HEK293 (cell line): ENCODE results near the gene RASGRP3.

ENCODE experiments used
- REST ChIP-seq: fragments of 450-650 bp; formaldehyde crosslinking; IDR thresholded peaks from 2 replicates; pipeline ENCODE4 v1.5.1; 2016; ENCODE audit warnings: missing biosample characterization, missing genetic modification characterization
- ZBTB1 ChIP-seq: fragments of 450-650 bp; formaldehyde crosslinking; IDR thresholded peaks from 2 replicates; pipeline ENCODE4 v1.5.1; 2016; ENCODE audit warnings: missing biosample characterization, missing genetic modification characterization
- ZNF138 ChIP-seq: fragments of 450-650 bp; formaldehyde crosslinking; IDR thresholded peaks from 2 replicates; pipeline ENCODE4 v1.5.1; 2016; ENCODE audit warnings: missing biosample characterization, missing genetic modification characterization, borderline replicate concordance
- ZNF24 ChIP-seq: fragments of 450-650 bp; formaldehyde crosslinking; IDR thresholded peaks from 2 replicates; pipeline ENCODE4 v1.5.1; 2016; ENCODE audit warnings: missing biosample characterization, missing genetic modification characterization
- ZNF366 ChIP-seq: fragments of 450-650 bp; formaldehyde crosslinking; conservative IDR thresholded peaks from 2 replicates; pipeline ENCODE4 v1.5.1; 2016; ENCODE audit warnings: missing biosample characterization, missing genetic modification characterization
- ZNF404 ChIP-seq: fragments of 450-650 bp; formaldehyde crosslinking; IDR thresholded peaks from 2 replicates; pipeline ENCODE4 v1.5.1; 2017; ENCODE audit warnings: missing biosample characterization, missing genetic modification characterization
- ZSCAN18 ChIP-seq: fragments of 450-650 bp; formaldehyde crosslinking; IDR thresholded peaks from 2 replicates; pipeline ENCODE4 v1.5.1; 2016; ENCODE audit warnings: missing biosample characterization, missing genetic modification characterization
- TF ChIP-seq, protein P1 (sequence below): fragments of 450-650 bp; formaldehyde crosslinking; IDR thresholded peaks from 2 replicates; pipeline ENCODE4 v1.5.1; 2016; ENCODE audit warnings: missing biosample characterization, missing genetic modification characterization
- TF ChIP-seq, protein P2 (sequence below): fragments of 450-650 bp; formaldehyde crosslinking; IDR thresholded peaks from 2 replicates; pipeline ENCODE4 v1.5.1; 2016; ENCODE audit warnings: missing biosample characterization, missing genetic modification characterization, borderline replicate concordance
- TF ChIP-seq, protein P3 (sequence below): fragments of 450-650 bp; formaldehyde crosslinking; conservative IDR thresholded peaks from 2 replicates; pipeline ENCODE4 v1.5.1; 2016; ENCODE audit warnings: low read depth, missing biosample characterization, missing genetic modification characterization

DNA sequence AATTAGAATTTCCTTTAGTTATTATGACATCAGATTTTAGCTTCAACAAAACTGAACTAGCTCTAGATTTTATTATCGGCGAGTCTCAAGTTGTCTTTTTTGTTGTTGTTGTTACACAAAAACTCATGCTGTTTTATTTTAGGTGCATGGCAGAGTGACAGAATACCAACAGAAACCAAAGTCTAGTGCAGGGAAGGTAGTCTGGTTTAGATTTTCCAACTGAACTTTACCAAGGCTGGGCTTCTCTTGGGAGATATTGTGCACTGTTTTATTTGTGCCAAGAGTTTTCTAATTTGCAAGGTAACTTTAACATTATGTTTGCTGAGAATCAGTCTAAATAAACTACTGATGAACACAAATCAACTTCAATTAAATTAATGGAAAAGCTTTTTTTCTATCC lies 43.6 kb upstream of the RASGRP3 start:
- TF ChIP-seq, protein P1, sequence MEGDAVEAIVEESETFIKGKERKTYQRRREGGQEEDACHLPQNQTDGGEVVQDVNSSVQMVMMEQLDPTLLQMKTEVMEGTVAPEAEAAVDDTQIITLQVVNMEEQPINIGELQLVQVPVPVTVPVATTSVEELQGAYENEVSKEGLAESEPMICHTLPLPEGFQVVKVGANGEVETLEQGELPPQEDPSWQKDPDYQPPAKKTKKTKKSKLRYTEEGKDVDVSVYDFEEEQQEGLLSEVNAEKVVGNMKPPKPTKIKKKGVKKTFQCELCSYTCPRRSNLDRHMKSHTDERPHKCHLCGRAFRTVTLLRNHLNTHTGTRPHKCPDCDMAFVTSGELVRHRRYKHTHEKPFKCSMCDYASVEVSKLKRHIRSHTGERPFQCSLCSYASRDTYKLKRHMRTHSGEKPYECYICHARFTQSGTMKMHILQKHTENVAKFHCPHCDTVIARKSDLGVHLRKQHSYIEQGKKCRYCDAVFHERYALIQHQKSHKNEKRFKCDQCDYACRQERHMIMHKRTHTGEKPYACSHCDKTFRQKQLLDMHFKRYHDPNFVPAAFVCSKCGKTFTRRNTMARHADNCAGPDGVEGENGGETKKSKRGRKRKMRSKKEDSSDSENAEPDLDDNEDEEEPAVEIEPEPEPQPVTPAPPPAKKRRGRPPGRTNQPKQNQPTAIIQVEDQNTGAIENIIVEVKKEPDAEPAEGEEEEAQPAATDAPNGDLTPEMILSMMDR (tag by site-specific recombination) = no peak
- TF ChIP-seq ZBTB1 = no peak
- no peak for TF ChIP-seq ZSCAN18
- TF ChIP-seq ZNF138 (tag by site-specific recombination) = no peak
- TF ChIP-seq, protein P2, sequence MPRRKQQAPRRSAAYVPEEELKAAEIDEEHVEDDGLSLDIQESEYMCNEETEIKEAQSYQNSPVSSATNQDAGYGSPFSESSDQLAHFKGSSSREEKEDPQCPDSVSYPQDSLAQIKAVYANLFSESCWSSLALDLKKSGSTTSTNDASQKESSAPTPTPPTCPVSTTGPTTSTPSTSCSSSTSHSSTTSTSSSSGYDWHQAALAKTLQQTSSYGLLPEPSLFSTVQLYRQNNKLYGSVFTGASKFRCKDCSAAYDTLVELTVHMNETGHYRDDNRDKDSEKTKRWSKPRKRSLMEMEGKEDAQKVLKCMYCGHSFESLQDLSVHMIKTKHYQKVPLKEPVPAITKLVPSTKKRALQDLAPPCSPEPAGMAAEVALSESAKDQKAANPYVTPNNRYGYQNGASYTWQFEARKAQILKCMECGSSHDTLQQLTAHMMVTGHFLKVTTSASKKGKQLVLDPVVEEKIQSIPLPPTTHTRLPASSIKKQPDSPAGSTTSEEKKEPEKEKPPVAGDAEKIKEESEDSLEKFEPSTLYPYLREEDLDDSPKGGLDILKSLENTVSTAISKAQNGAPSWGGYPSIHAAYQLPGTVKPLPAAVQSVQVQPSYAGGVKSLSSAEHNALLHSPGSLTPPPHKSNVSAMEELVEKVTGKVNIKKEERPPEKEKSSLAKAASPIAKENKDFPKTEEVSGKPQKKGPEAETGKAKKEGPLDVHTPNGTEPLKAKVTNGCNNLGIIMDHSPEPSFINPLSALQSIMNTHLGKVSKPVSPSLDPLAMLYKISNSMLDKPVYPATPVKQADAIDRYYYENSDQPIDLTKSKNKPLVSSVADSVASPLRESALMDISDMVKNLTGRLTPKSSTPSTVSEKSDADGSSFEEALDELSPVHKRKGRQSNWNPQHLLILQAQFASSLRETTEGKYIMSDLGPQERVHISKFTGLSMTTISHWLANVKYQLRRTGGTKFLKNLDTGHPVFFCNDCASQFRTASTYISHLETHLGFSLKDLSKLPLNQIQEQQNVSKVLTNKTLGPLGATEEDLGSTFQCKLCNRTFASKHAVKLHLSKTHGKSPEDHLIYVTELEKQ (tag by site-specific recombination) = no peak
- TF ChIP-seq ZNF404 = no peak
- no peak for TF ChIP-seq ZNF24 (tag by site-specific recombination)
- TF ChIP-seq REST (tag by site-specific recombination) = no peak
- no peak for TF ChIP-seq ZNF366 (tag by site-specific recombination)
- TF ChIP-seq, protein P3, sequence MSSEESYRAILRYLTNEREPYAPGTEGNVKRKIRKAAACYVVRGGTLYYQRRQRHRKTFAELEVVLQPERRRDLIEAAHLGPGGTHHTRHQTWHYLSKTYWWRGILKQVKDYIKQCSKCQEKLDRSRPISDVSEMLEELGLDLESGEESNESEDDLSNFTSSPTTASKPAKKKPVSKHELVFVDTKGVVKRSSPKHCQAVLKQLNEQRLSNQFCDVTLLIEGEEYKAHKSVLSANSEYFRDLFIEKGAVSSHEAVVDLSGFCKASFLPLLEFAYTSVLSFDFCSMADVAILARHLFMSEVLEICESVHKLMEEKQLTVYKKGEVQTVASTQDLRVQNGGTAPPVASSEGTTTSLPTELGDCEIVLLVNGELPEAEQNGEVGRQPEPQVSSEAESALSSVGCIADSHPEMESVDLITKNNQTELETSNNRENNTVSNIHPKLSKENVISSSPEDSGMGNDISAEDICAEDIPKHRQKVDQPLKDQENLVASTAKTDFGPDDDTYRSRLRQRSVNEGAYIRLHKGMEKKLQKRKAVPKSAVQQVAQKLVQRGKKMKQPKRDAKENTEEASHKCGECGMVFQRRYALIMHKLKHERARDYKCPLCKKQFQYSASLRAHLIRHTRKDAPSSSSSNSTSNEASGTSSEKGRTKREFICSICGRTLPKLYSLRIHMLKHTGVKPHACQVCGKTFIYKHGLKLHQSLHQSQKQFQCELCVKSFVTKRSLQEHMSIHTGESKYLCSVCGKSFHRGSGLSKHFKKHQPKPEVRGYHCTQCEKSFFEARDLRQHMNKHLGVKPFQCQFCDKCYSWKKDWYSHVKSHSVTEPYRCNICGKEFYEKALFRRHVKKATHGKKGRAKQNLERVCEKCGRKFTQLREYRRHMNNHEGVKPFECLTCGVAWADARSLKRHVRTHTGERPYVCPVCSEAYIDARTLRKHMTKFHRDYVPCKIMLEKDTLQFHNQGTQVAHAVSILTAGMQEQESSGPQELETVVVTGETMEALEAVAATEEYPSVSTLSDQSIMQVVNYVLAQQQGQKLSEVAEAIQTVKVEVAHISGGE (tag by site-specific recombination) = no peak
